BLaER1 treated with 17β-estradiol and CSF1 and Interleukin-3, amounts not matched to agents 10 nM and 100 nM (cell line): ENCODE measurements around the gene DUSP11.

Experiments used
- H3K27ac ChIP-seq, 11 experiments: shearing (Covaris generic); formaldehyde crosslinking; 2 replicates each; pipeline ENCODE4 v1.8.1; 2022
- H3K27me3 ChIP-seq, 11 experiments: shearing (Covaris generic); formaldehyde crosslinking; 2 replicates each; pipeline ENCODE4 v1.8.1; 2022
- H3K36me3 ChIP-seq, 11 experiments: shearing (Covaris generic); formaldehyde crosslinking; 2 replicates each; pipeline ENCODE4 v1.8.1; 2022
- H3K4me1 ChIP-seq, 10 experiments: shearing (Covaris generic); formaldehyde crosslinking; 2 replicates each; pipeline ENCODE4 v1.8.1; 2022
- H3K4me2 ChIP-seq, 11 experiments: shearing (Covaris generic); formaldehyde crosslinking; 2 replicates each; pipeline ENCODE4 v1.8.1; 2022
- H3K4me3 ChIP-seq, 10 experiments: shearing (Covaris generic); formaldehyde crosslinking; 2 replicates each; pipeline ENCODE4 v1.8.1; 2022
- H3K9ac ChIP-seq, 11 experiments: shearing (Covaris generic); formaldehyde crosslinking; 2 replicates each; pipeline ENCODE4 v1.8.1; 2022
- H3K9me3 ChIP-seq, 11 experiments: shearing (Covaris generic); formaldehyde crosslinking; replicated peaks in 1 of 11; 2 replicates each; pipeline ENCODE4 v1.8.1; 2022
- H4K20me1 ChIP-seq, 11 experiments: shearing (Covaris generic); formaldehyde crosslinking; 2 replicates each; pipeline ENCODE4 v1.8.1; 2022
- Cebpa-rat ChIP-seq, 11 experiments: shearing (Covaris generic); IDR thresholded peaks; 2 replicates each; pipeline ENCODE4 v1.8.1; 2022

The DUSP11 gene

GRCh38 chr2:73779467-73780236 lies at the start of gene DUSP11:
Gene DUSP11, minus strand, starts transcription at chr2:73780103. Its CDS starts 129 bp downstream, at chr2:73779974.
- H3K27ac ChIP-seq = peak within 1 kb of the TSS; percentile 74 to 93 (median 88)
- no peaks in the 10 kb centered on the region for H3K27me3 ChIP-seq
- peak within 1 kb of the TSS; percentile 73 to 91 (median 84) for H3K4me3 ChIP-seq
- peaks cover 0 to 21% (median 0%) of the 10 kb centered on the region in 11 experiments; a peak in 9 of 22 replicates for H4K20me1 ChIP-seq
- H3K36me3 ChIP-seq = peaks cover 28 to 38% (median 31%) of the 10 kb centered on the region in 11 experiments
- H3K9ac ChIP-seq = peak within 1 kb of the TSS; percentile 82 to 94 (median 91)
- TF ChIP-seq Cebpa-rat (IDR thresholded peaks at IDR 0.05) = no peak
- H3K4me1 ChIP-seq = peaks cover 11 to 27% (median 18%) of the 10 kb centered on the region in 10 experiments
- H3K9me3 ChIP-seq = no peaks in the 10 kb centered on the region
- H3K4me2 ChIP-seq = peak within 1 kb of the TSS; percentile 77 to 94 (median 87)

GRCh38 chr2:73828818-73829570 lies 49.1 kb upstream of the DUSP11 start, which contains the start of gene STAMBP:
Gene STAMBP, plus strand, starts transcription at chr2:73828961. Its CDS starts 1,896 bp downstream, at chr2:73830857.
- peak within 1 kb of the TSS; percentile 87 to 92 (median 90) for H3K9ac ChIP-seq
- peaks cover 6 to 18% (median 13%) of the 10 kb centered on the region in 11 experiments; a peak in 18 of 22 replicates for H3K9me3 ChIP-seq
- H3K4me2 ChIP-seq = peak within 1 kb of the TSS; percentile 83 to 94 (median 89)
- H3K27me3 ChIP-seq = no peaks in the 10 kb centered on the region
- H3K4me3 ChIP-seq = peak within 1 kb of the TSS; percentile 74 to 86 (median 79)
- H4K20me1 ChIP-seq = no peaks in the 10 kb centered on the region
- peak in 8 of 11 experiments; percentile 37 to 97 (median 84); a peak in 12 of 22 replicates for TF ChIP-seq Cebpa-rat (IDR thresholded peaks at IDR 0.05)
- peaks cover 35 to 48% (median 44%) of the 10 kb centered on the region in 10 experiments for H3K4me1 ChIP-seq
- peaks cover 23 to 36% (median 33%) of the 10 kb centered on the region in 11 experiments for H3K36me3 ChIP-seq
- peak within 1 kb of the TSS; percentile 86 to 96 (median 94) for H3K27ac ChIP-seq

DNA sequence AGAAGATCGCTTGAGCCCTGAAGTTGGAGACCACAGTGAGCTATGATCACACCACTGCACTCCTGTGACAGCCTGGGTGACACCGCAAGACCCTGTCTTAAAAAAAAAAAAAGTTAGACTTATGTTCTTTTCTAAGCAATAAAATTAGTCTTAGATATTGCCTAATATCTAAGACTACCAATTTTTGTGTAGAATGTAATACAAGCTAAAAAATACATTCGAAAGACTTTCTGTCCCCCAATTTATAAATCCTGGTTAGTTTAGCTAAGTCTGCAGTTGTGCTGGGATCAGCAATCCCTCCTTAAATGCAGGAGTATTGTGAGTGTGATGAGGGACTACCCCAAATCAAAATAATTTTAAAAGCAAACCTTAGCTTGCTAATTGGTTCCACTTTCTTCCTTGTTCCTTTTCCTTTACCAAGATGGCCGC lies 48.5 kb upstream of the DUSP11 start:
- H3K27ac ChIP-seq = peak overlapping the region; percentile 86 to 96 (median 94); a peak in 21 of 22 replicates
- peak overlapping the region; percentile 69 to 94 (median 89) for H3K4me2 ChIP-seq
- peak overlapping the region; percentile 87 to 92 (median 90); a peak in 21 of 22 replicates for H3K9ac ChIP-seq
- H4K20me1 ChIP-seq = no peaks in the 10 kb centered on the region
- no peak for TF ChIP-seq Cebpa-rat (IDR thresholded peaks at IDR 0.05)
- no peaks in the 10 kb centered on the region for H3K27me3 ChIP-seq
- H3K36me3 ChIP-seq = peaks cover 17 to 30% (median 28%) of the 10 kb centered on the region in 11 experiments
- peaks cover 6 to 18% (median 13%) of the 10 kb centered on the region in 11 experiments; a peak in 18 of 22 replicates for H3K9me3 ChIP-seq
- peak overlapping the region; percentile 74 to 86 (median 79) for H3K4me3 ChIP-seq
- peaks cover 35 to 48% (median 44%) of the 10 kb centered on the region in 10 experiments for H3K4me1 ChIP-seq

- Histone ChIP-seq H3K27me3 (no peaks in the 10 kb centered on the region), H3K4me2 (peak overlapping the region; percentile 69 to 94 (median 89)), H3K9ac (peak overlapping the region in 10 of 11 experiments; percentile 87 to 92 (median 90); a peak in 18 of 22 replicates), H4K20me1 (no peaks in the 10 kb centered on the region), H3K4me1 (peaks cover 35 to 45% (median 41%) of the 10 kb centered on the region in 10 experiments), H3K4me3 (peak overlapping the region; percentile 74 to 86 (median 79)), H3K9me3 (peaks cover 4 to 12% (median 9%) of the 10 kb centered on the region in 11 experiments; a peak in 18 of 22 replicates), H3K27ac (peak overlapping the region in 10 of 11 experiments; percentile 92 to 96 (median 94); a peak in 16 of 22 replicates), H3K36me3 (peaks cover 13 to 25% (median 22%) of the 10 kb centered on the region in 11 experiments)
- TF ChIP-seq Cebpa-rat (IDR thresholded peaks at IDR 0.05) = no peak
These were observed 47.9 kb upstream of the DUSP11 start for GRCh38 chr2:73827660-73828388.

DNA sequence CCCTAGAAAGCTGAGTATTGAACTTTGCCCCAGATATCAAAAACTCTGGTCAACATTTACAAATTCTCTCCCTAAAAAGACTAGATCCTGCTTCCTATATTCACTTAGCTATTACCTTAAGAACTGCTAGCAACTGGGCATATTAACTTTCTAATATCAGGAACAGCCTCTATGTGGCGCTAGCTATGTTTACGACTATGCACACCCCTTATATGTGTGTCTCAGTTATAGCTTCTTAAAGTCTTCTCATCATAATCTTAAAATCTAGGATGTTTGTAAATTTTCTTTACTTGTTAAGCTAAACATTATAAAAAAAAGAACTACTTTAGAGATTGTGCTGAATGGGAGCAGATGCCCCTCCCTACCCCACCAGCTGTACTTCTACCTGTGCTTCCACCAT lies 47.1 kb upstream of the DUSP11 start:
- TF ChIP-seq Cebpa-rat (IDR thresholded peaks at IDR 0.05) = no peak
- H3K4me2 ChIP-seq = peak overlapping the region in 6 of 11 experiments; percentile 83 to 94 (median 89); a peak in 7 of 22 replicates
- no peak overlapping the region for H3K9ac ChIP-seq

GRCh38 chr2:73825408-73825807 lies 45.5 kb upstream of the DUSP11 start:
- Histone ChIP-seq H3K27me3 (no peaks in the 10 kb centered on the region), H3K4me3 (no peak overlapping the region), H4K20me1 (no peaks in the 10 kb centered on the region), H3K36me3 (peaks cover 0 to under 1% (median 0%) of the 10 kb centered on the region in 11 experiments; a peak in 1 of 22 replicates), H3K9me3 (no peaks in the 10 kb centered on the region), H3K27ac (no peak overlapping the region), H3K4me1 (peaks cover 20 to 33% (median 24%) of the 10 kb centered on the region in 10 experiments), H3K4me2 (no peak overlapping the region), H3K9ac (no peak overlapping the region)
- TF ChIP-seq Cebpa-rat (IDR thresholded peaks at IDR 0.05) = no peak

More for the DNA sequence above, 47.1 kb upstream of the DUSP11 start:
- H3K27me3 ChIP-seq = no peaks in the 10 kb centered on the region
- H3K4me3 ChIP-seq = no peak overlapping the region
- peaks cover 5 to 17% (median 14%) of the 10 kb centered on the region in 11 experiments; a peak in 19 of 22 replicates for H3K36me3 ChIP-seq
- H4K20me1 ChIP-seq = no peaks in the 10 kb centered on the region
- H3K4me1 ChIP-seq = peaks cover 29 to 43% (median 34%) of the 10 kb centered on the region in 10 experiments
- H3K27ac ChIP-seq = no peak overlapping the region
- H3K9me3 ChIP-seq = peaks cover 0 to 4% (median under 1%) of the 10 kb centered on the region in 11 experiments; a peak in 9 of 22 replicates

DNA sequence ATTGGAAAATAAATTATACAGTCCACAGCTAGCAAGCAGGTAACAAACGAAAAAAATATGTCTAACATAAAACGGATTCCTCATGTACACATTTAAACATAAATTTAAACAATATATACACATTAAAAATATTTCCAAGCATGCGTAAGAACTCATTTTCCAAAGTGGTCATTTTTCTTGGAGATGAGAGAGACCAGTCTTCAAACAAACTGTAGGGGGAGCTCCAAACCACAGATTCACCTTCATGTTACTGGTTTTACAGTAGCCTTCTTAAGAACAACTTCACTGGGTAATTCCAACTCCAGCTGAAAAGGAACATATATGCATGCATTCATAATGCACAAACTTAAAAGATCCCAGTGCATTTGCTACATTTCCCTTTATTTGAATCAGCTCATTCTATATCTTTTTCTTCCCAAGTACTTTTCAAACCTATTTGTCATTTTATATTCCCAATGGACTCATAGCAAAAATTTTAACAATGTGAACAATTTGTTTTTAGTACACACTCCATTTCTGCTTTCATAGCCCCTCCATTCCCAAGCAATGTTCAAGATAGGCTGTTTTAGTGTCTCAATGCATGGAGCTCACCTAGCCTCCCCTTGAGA lies 44.1 kb upstream of the DUSP11 start:
- H3K36me3 ChIP-seq = no peaks in the 10 kb centered on the region
- no peak overlapping the region for H3K4me3 ChIP-seq
- no peak overlapping the region for H3K4me2 ChIP-seq
- no peak for TF ChIP-seq Cebpa-rat (IDR thresholded peaks at IDR 0.05)
- no peak overlapping the region for H3K27ac ChIP-seq
- H3K27me3 ChIP-seq = no peaks in the 10 kb centered on the region
- H3K9me3 ChIP-seq = no peaks in the 10 kb centered on the region
- H3K9ac ChIP-seq = no peak overlapping the region
- peaks cover 11 to 20% (median 13%) of the 10 kb centered on the region in 10 experiments for H3K4me1 ChIP-seq
- H4K20me1 ChIP-seq = no peaks in the 10 kb centered on the region

GRCh38 chr2:73823416-73823815 lies 43.5 kb upstream of the DUSP11 start:
- H3K36me3 ChIP-seq = no peaks in the 10 kb centered on the region
- H3K4me2 ChIP-seq = no peak overlapping the region
- no peak overlapping the region for H3K9ac ChIP-seq
- H3K27me3 ChIP-seq = no peaks in the 10 kb centered on the region
- TF ChIP-seq Cebpa-rat (IDR thresholded peaks at IDR 0.05) = no peak
- peaks cover 11 to 20% (median 12%) of the 10 kb centered on the region in 10 experiments for H3K4me1 ChIP-seq
- H3K27ac ChIP-seq = no peak overlapping the region
- no peaks in the 10 kb centered on the region for H4K20me1 ChIP-seq
- H3K4me3 ChIP-seq = no peak overlapping the region
- no peaks in the 10 kb centered on the region for H3K9me3 ChIP-seq
